Heart left ventricle (tissue), 16 donors: ENCODE data around the gene PPP1R12C. TPM values are rescaled to one million over a fixed set of nuclear protein-coding genes. Genes with fewer than 3 reads are reported as not detected.

ENCODE experiments used
- ATAC-seq, 4 donors: fragments of 200-7000 bp; cut with Tn5 transposase; one replicate each; pipeline ENCODE4 v1.9.1; 2020 to 2022; ENCODE audit warnings: moderate library complexity in 4 of 4, mild to moderate bottlenecking in 3 of 4, moderate number of reproducible peaks in 1 of 4
- DNase-seq, 5 donors: peaks; one replicate each; pipeline ENCODE4 v3.0.0-alpha.2; 2020
- H3K27ac ChIP-seq, 12 donors: fragments of 200-600 bp; sonication (generic) in 4 of 12; one replicate each; pipeline versions ENCODE4 v1.5.0 to v1.8.0; 2016 to 2022; ENCODE audit warnings: mild to moderate bottlenecking in 2 of 12
- H3K27me3 ChIP-seq, 9 donors: fragments of 200-600 bp; sonication (generic) in 2 of 9; one replicate each; pipeline versions ENCODE4 v1.5.1 to v1.8.0; 2016 to 2022; ENCODE audit warnings: mild to moderate bottlenecking in 3 of 9
- H3K36me3 ChIP-seq, 9 donors: fragments of 200-600 bp; sonication (generic) in 2 of 9; one replicate each; pipeline versions ENCODE4 v1.5.0 to v1.8.0; 2018 to 2022; ENCODE audit warnings: mild to moderate bottlenecking in 2 of 9
- H3K4me1 ChIP-seq, 12 donors: fragments of 200-600 bp; sonication (generic) in 4 of 12; one replicate each; pipeline versions ENCODE4 v1.5.0 to v1.8.0; 2016 to 2022; ENCODE audit warnings: mild to moderate bottlenecking in 3 of 12
- H3K4me3 ChIP-seq, 12 donors: fragments of 200-600 bp; sonication (generic) in 4 of 12; one replicate each; pipeline versions ENCODE4 v1.5.0 to v1.8.0; 2017 to 2022; ENCODE audit warnings: mild to moderate bottlenecking in 9 of 12, moderate library complexity in 4 of 12
- H3K9me3 ChIP-seq, 12 donors: fragments of 200-600 bp; sonication (generic) in 4 of 12; one replicate each; pipeline versions ENCODE4 v1.5.0 to v1.8.0; 2016 to 2022; ENCODE audit warnings: mild to moderate bottlenecking in 1 of 12
- CTCF ChIP-seq, 12 donors: fragments of 200-600 bp; sonication (generic) in 4 of 12; IDR thresholded peaks; one replicate each; pipeline versions ENCODE4 v1.5.0 to v1.8.0; 2018 to 2022; ENCODE audit warnings: antibody characterized with exemption in 12 of 12, mild to moderate bottlenecking in 5 of 12
- POLR2A ChIP-seq, 2 donors: fragments of 450-650 bp; IDR thresholded peaks; one replicate each; pipeline ENCODE4 v1.6.1; 2017; ENCODE audit warnings: antibody characterized with exemption in 2 of 2, mild to moderate bottlenecking in 2 of 2, moderate library complexity in 2 of 2
- WGBS, 4 donors: extraction: QIAGEN DNeasy Blood & Tissue Kit in 2 of 4; methylation state at CpG; one replicate each; pipeline versions ENCODE4 v1.1.5 to v1.1.7; 2013 to 2018; 5-methylcytosine and 5-hydroxymethylcytosine counted together
- intact Hi-C, 10 donors: fragments of 100-400 bp; cut with DNase I; formaldehyde crosslinking; loops; one replicate each; pipeline versions ENCODE4 v1.11.1 to v1.14.2; 2022
- polyA plus RNA-seq, 2 donors: library from polyadenylated mRNA; stranded (reverse); fragments of 200-250 nt; gene quantifications; one replicate each; pipeline ENCODE4 v1.2.3, GENCODE V29; 2013
- total RNA-seq, 9 donors: library from RNA; depleted of rRNA in 2 of 9; stranded (reverse); fragments of >200 nt in 2 of 9; fragmentation: NEBNext Ultra II Directional in 3 of 9; extraction: Animal tissue kit (Norgen Biotek cat#: 25700) in 3 of 9; gene quantifications; one replicate each; pipeline versions ENCODE4 v1.1.0 to v1.2.4, GENCODE V29; 2016 to 2023
- donor health status: ischemic (EF 13 %, LVEDD 7.1; RV severe dilation, severe dysfunction).
- donor health status: healthy with polysubstance abuse.
- donor health status: DM: no; HTN: yes; CAD: no.
- donor health status: DM: no; HTN: no; CAD: no.
- donor health status: ischemic (EF 25% LVEDD 6.9; RV normal size, moderate dysfunction).
- donor health status: ischemic (EF 25% LVEDD 5.7; RV mildly dilated, moderate dysfunction).
- donor health status: healthy.
- donor health status: DM: yes; HTN: yes; CAD: no.
- donor health status: ischemic (EF 35%, LVEDD 5.7; RV mildly dilated, moderate dysfunction).
- donor health status: nonischemic (EF 11% LVEDD 7.7; RV severe dilation, severe dysfunction).
- donor health status: DM: yes; HTN: yes; CAD: no.
- donor health status: PGD.
- donor health status: ischemic (EF 29% LVEDD 5.4; RV normal size, mild dysfunction).
- donor health status: nonischemic (EF 23%, LVEDD 6.1; RV moderate dilation, normal function).

Gene PPP1R12C
- total and polyA plus RNA-seq, 11 donors = 116 to 324 (median 209) TPM

DNA sequence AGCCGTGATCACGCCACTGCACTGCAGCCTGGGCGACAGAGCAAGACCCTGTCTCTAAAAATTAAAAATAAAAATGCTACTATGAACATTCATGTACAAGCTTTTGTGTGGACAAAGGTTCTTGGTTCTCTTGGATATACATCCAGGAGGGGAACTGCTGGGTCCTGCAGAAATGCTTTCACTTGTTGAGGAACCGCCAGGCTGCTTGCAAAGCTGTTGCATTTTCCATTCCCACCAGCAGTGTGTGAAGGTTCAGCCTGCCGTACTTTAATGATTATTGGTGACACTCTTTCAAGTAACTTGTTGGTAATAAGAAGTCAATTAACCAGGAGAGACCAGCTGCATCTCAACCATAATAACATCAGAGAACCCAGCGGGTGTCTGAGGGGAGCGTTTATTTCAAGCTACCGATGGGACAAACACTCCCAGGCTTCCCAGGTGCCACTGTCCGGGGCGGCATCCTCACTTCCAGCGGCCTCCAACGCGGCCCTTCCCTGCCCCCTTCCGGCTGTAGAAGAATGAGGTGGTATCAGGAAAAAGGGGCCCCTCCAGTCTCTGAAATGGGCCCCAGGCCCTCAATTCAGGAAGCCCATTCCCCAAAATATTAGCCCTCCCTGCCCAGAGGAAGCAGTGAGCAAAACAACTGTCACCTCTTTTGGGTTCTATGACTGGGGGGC, 15.2 kb upstream of the PPP1R12C start:
- no peak for ATAC-seq
- Histone ChIP-seq H3K4me3 (no peak overlapping the region), H3K9me3 (no peaks in the 10 kb centered on the region), H3K4me1 (no peaks in the 10 kb centered on the region), H3K27ac (no peak overlapping the region), H3K27me3 (peaks cover 0 to 20% (median 0%) of the 10 kb centered on the region in 9 donors), H3K36me3 (peaks cover 0 to 43% (median 13%) of the 10 kb centered on the region in 9 donors)
- TF ChIP-seq POLR2A (IDR thresholded peaks at IDR 0.05) (no peak), CTCF (IDR thresholded peaks at IDR 0.05) (peak in 4 of 12 donors; percentile 23 to 43 (median 29))
- 52 to 56% (median 54%) methylated on average over 14 of the region's 14 CpGs for WGBS, 4 donors
- intact Hi-C loops = loop anchor here in 1 of 10 donors (10.0 kb wide), 1 partner anchor 372 kb away; no protein-coding TSS in a partner anchor
- DNase-seq = no peak

DNA sequence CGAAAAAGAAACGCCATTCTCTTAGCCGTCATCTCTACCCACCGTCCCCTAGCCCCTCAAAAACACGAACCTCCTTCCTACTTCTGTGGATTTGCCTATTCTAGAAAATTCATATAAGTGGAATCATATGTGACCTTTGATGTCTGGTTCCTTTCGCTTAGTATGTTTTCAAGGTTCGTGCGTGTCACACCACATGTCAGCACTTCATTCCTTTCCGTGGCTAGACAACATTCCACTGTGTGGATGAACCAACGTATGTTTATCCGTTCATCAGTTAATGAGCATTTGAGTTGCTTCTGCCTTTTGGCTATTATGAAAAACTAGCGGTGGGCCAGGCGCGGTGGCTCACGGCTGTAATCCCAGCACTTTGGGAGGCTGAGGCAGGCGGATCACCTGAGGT, 14.0 kb upstream of the PPP1R12C start:
- intact Hi-C loops = loop anchor here in 1 of 10 donors (10.0 kb wide), 1 partner anchor 373 kb away; no protein-coding TSS in a partner anchor
- H3K27ac ChIP-seq = no peak overlapping the region

DNA sequence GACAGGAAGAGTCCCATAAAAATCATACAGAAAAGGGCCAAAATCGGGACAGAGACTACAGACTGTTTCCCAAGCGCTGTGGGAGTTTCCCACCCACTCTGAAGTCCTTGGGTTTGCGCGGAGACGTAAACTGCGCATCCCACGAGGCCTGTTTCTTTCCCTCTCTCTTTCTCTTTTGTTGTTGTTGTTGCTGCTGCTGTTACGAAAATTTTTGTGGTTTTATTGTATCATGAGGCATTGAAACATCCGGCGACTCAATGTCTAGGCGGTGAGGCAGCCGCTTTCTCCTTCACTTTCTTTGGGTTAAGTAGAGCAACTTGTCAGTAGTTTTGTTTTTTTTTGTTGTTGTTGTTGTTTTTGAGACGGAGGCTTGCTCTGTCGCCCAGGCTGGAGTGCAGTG, 1.6 kb upstream of the PPP1R12C start:
- no peak for ATAC-seq
- Histone ChIP-seq H3K36me3 (no peaks in the 10 kb centered on the region), H3K27ac (peak overlapping the region in 7 of 12 donors; percentile 76 to 97 (median 85)), H3K27me3 (no peaks in the 10 kb centered on the region), H3K4me1 (peaks cover 5 to 37% (median 26%) of the 10 kb centered on the region in 12 donors), H3K4me3 (peak overlapping the region in 1 of 12 donors; percentile 56), H3K9me3 (no peaks in the 10 kb centered on the region)
- intact Hi-C loops = loop anchor here in 1 of 10 donors (5.0 kb wide), 1 partner anchor 38 kb away; the partner anchor contains the start of gene TNNI3
- DNase-seq = no peak
- TF ChIP-seq POLR2A (IDR thresholded peaks at IDR 0.05) = no peak
- TF ChIP-seq CTCF (IDR thresholded peaks at IDR 0.05) = no peak
- 82 to 84% (median 83%) methylated on average over 14 of the region's 14 CpGs for whole genome bisulfite sequencing, 4 donors

More for the DNA sequence above, 14.0 kb upstream of the PPP1R12C start:
- H3K4me1 ChIP-seq = no peaks in the 10 kb centered on the region
- H3K36me3 ChIP-seq = peaks cover 0 to 37% (median 13%) of the 10 kb centered on the region in 9 donors
- TF ChIP-seq CTCF (IDR thresholded peaks at IDR 0.05) = no peak
- no peak for TF ChIP-seq POLR2A (IDR thresholded peaks at IDR 0.05)
- peaks cover 0 to 14% (median 0%) of the 10 kb centered on the region in 9 donors for H3K27me3 ChIP-seq
- H3K9me3 ChIP-seq = no peaks in the 10 kb centered on the region
- 81 to 88% (median 83%) methylated on average over 16 of the region's 16 CpGs for WGBS, 4 donors
- no peak for ATAC-seq
- DNase-seq = no peak
- H3K4me3 ChIP-seq = no peak overlapping the region

- 18 to 23% (median 20%) methylated on average over 13 to 22 of the region's 22 CpGs for WGBS, 4 donors
- Histone ChIP-seq H3K27ac (peak overlapping the region; percentile 74 to 97 (median 88)), H3K9me3 (no peaks in the 10 kb centered on the region), H3K4me1 (peaks cover 5 to 43% (median 29%) of the 10 kb centered on the region in 12 donors), H3K36me3 (no peaks in the 10 kb centered on the region), H3K4me3 (peak overlapping the region; percentile 56 to 98 (median 88)), H3K27me3 (no peaks in the 10 kb centered on the region)
- intact Hi-C loops = loop anchor here in 1 of 10 donors (5.0 kb wide), 1 partner anchor 39 kb away; the partner anchor contains the start of gene TNNI3
- peak; percentile 12 to 43 (median 23) for ATAC-seq
- TF ChIP-seq POLR2A (IDR thresholded peaks at IDR 0.05) (peak in 1 of 2 donors; percentile 7), CTCF (IDR thresholded peaks at IDR 0.05) (no peak)
- peak in 4 of 5 donors; percentile 57 to 84 (median 76) for DNase-seq
Measured at GRCh38 chr19:55118401-55118991, 1.1 kb upstream of the PPP1R12C start.
